Activated CD8-positive, alpha-beta memory T cell treated with anti-CD3 and anti-CD28 coated beads for 4 hours (primary cell): ENCODE measurements around the gene VCY1B.
"Not testable (repeated sequence)": the region's sequence is repeated elsewhere in the genome, so short reads cannot be mapped to it uniquely, and the experiment has no call there.

Source experiments
- DNase-seq, 2 donors: peaks; one replicate each; pipeline ENCODE4 v3.0.0-alpha.2; 2020; ENCODE audit warnings: low read depth in 2 of 2

VCY1B gene

DNA sequence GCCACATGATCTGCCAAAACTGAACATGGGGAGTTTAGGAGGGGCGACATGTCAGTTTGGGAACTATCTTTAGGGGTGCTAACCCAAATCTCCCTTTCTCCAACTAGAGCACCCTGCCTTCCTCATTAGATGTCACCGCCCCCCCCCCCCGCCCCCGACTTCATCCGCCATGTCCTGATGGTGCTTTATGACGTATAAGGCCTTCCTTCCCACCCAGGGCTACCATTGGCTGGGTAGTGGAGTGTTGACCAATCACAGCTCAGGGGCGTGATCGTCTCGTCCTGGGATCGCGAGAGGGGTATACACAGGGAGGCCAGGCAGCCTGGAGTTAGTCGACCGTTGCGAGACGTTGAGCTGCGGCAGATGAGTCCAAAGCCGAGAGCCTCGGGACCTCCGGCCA, at the start of gene VCY1B:
Gene VCY1B, plus strand, starts transcription at position 301 of the 400 bp plus-strand sequence. Its CDS starts 63 bp downstream, at position 364.
- not testable (repeated sequence) for DNase-seq

- not testable (repeated sequence) for DNase-seq
These were observed 44.1 kb upstream of the VCY1B start for GRCh38 chrY:14011916-14012315.

DNA sequence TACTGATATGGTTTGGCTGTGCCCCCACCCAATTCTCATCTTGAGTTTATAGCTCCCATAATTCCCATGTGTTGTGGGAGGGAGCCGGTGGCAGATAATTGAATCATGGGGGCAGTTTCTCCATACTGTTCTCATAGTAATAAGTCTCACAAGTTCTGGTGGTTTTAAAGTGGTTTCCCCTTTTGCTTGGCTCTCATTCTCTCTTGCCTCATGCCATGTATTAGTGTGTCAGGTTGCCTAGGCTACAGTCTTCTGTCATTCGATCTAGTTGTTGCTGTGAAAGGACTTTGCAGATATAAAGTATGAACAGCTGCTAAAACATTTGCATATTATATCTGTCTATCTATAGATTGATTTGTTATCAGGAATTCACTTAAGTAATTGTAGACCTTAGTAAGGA, 25.6 kb upstream of the VCY1B start:
- DNase-seq = not testable (repeated sequence)

DNA sequence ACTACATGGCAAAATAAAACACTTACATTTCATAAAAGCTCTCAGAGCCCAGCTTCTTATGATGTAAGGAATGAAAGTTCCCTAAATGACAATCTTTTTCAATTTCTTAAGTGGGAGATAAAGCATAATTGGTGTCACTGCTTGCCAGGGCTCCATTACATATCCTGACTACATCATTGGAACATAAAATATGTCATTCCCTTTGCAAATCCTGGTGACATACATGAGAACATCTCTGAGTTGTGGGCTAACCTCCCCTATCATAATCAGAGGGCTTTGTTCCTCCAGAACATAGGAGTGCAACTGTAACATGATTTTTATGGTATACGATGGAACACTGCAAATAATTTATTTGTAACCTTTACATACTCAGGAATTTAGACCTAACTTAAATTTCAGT, 29.9 kb downstream of the VCY1B start:
- no peak for DNase-seq
